ENCODE measurements around the gene GPRC5C. TPM values are rescaled to one million over a fixed set of nuclear protein-coding genes. Genes with fewer than 3 reads are reported as not detected.

The GPRC5C gene
- total and polyA plus RNA-seq, 2 of the 13 experiments (the other 11 are each of a cell fraction or from before 2014, with no cell fraction given), result 85.6 to 300 TPM

DNA sequence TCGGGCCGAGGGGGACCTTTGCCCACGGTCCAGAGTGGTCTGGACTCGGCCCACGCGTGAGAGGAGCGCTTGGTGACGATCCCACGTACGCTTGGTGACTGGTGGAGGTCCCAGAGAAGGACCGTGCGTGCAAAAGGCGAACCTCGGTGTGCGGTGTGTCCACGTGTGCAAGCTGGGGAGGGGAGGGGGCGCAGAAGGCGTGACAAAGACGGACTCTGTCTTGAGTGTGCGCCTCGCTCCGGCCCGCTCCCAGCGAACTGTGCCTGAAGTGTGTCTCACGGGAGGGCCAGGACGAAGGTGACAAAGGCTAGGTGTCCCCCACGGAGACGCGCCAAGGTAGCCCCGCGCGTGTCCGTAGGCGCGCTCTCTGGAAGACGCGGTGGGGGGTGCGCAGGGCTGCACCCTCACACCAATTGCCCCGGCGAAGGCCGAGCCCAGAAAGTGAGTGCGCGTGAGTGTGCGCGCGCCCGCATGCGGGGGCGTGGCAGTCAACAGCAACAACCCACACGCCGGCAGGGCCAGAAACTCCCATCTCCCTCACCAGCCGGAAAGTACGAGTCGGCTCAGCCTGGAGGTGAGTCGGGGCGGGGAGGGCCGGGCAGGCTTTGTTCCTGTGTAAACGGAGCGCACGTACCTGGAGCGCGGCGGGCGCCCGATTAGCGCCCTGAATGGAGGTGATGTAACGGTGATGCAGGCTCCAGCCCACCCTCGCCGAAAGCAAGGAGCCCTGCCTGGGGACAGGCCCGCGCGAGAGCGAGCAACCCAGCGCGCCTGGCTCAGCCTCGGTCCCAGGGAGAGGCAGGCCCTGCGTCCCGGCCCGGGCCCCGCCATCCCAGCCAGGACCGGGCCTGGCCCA lies at the start of gene GPRC5C (continued):
- TF ChIP-seq SAFB2 (CRISPR knock-in tag; IDR thresholded peaks at IDR 0.05; ENCODE audit: borderline replicate concordance, low read depth) (peak; percentile 13), ZNF10 (CRISPR knock-in tag; IDR thresholded peaks at IDR 0.05; ENCODE audit: borderline replicate concordance, low read depth) (no peak), EEA1 (CRISPR knock-in tag; IDR thresholded peaks at IDR 0.05; ENCODE audit: borderline replicate concordance) (peak; percentile 17; the same call in 1 of the 2 replicates), ZC3H13 (CRISPR knock-in tag; IDR thresholded peaks at IDR 0.05) (peak; percentile 97), MLLT10 (CRISPR knock-in tag; IDR thresholded peaks at IDR 0.05) (no peak), ZFP82 (CRISPR knock-in tag; IDR thresholded peaks at IDR 0.05; ENCODE audit: borderline replicate concordance) (no peak), ZBTB1 (CRISPR knock-in tag; IDR thresholded peaks at IDR 0.05; ENCODE audit: borderline replicate concordance) (no peak), PRMT3 (CRISPR knock-in tag; IDR thresholded peaks at IDR 0.05; ENCODE audit: borderline replicate concordance, low read depth) (no peak; the same call in 1 of the 2 replicates), KLF15 (CRISPR knock-in tag; IDR thresholded peaks at IDR 0.05; ENCODE audit: borderline replicate concordance) (no peak; the same call in 1 of the 2 replicates), TAF1 (CRISPR knock-in tag; IDR thresholded peaks at IDR 0.05) (peak; percentile 95), REPIN1 (CRISPR knock-in tag; IDR thresholded peaks at IDR 0.05; ENCODE audit: borderline replicate concordance, low read depth) (peak; percentile 84), REL (CRISPR knock-in tag; conservative IDR thresholded peaks at IDR 0.05) (peak; percentile 86), SMAD9 (CRISPR knock-in tag; IDR thresholded peaks at IDR 0.05) (peak; percentile 51; the same call in 1 of the 2 replicates), TCF12 (IDR thresholded peaks at IDR 0.05) (no peak), TCF12 (CRISPR knock-in tag; IDR thresholded peaks at IDR 0.05) (0 out of 2 replicates have a peak, but pooled peaks have one; percentile 67), HOXA3 (CRISPR knock-in tag; IDR thresholded peaks at IDR 0.05) (peak; percentile 83)
- TF ChIP-seq, protein P1, sequence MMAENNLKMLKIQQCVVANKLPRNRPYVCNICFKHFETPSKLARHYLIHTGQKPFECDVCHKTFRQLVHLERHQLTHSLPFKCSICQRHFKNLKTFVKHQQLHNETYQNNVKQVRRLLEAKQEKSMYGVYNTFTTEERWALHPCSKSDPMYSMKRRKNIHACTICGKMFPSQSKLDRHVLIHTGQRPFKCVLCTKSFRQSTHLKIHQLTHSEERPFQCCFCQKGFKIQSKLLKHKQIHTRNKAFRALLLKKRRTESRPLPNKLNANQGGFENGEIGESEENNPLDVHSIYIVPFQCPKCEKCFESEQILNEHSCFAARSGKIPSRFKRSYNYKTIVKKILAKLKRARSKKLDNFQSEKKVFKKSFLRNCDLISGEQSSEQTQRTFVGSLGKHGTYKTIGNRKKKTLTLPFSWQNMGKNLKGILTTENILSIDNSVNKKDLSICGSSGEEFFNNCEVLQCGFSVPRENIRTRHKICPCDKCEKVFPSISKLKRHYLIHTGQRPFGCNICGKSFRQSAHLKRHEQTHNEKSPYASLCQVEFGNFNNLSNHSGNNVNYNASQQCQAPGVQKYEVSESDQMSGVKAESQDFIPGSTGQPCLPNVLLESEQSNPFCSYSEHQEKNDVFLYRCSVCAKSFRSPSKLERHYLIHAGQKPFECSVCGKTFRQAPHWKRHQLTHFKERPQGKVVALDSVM (CRISPR knock-in tag; IDR thresholded peaks at IDR 0.05), result peak; percentile 56; the same call in 1 of the 2 replicates
- TF ChIP-seq, protein P2, sequence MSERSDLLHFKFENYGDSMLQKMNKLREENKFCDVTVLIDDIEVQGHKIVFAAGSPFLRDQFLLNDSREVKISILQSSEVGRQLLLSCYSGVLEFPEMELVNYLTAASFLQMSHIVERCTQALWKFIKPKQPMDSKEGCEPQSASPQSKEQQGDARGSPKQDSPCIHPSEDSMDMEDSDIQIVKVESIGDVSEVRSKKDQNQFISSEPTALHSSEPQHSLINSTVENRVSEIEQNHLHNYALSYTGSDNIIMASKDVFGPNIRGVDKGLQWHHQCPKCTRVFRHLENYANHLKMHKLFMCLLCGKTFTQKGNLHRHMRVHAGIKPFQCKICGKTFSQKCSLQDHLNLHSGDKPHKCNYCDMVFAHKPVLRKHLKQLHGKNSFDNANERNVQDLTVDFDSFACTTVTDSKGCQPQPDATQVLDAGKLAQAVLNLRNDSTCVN (CRISPR knock-in tag; IDR thresholded peaks at IDR 0.05; ENCODE audit: borderline replicate concordance), result no peak; the same call in 1 of the 2 replicates
- TF ChIP-seq, protein P3, sequence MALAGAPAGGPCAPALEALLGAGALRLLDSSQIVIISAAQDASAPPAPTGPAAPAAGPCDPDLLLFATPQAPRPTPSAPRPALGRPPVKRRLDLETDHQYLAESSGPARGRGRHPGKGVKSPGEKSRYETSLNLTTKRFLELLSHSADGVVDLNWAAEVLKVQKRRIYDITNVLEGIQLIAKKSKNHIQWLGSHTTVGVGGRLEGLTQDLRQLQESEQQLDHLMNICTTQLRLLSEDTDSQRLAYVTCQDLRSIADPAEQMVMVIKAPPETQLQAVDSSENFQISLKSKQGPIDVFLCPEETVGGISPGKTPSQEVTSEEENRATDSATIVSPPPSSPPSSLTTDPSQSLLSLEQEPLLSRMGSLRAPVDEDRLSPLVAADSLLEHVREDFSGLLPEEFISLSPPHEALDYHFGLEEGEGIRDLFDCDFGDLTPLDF (CRISPR knock-in tag; IDR thresholded peaks at IDR 0.05), result no peak; the same call in 1 of the 2 replicates
- TF ChIP-seq, protein P4, sequence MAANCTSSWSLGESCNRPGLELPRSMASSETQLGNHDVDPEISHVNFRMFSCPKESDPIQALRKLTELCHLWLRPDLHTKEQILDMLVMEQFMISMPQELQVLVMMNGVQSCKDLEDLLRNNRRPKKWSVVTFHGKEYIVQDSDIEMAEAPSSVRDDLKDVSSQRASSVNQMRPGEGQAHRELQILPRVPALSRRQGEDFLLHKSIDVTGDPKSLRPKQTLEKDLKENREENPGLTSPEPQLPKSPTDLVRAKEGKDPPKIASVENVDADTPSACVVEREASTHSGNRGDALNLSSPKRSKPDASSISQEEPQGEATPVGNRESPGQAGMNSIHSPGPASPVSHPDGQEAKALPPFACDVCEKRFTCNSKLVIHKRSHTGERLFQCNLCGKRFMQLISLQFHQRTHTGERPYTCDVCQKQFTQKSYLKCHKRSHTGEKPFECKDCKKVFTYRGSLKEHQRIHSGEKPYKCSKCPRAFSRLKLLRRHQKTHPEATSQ (CRISPR knock-in tag; IDR thresholded peaks at IDR 0.05; ENCODE audit: borderline replicate concordance), result peak; percentile 86; the same call in 1 of the 2 replicates
- TF ChIP-seq, protein P5, sequence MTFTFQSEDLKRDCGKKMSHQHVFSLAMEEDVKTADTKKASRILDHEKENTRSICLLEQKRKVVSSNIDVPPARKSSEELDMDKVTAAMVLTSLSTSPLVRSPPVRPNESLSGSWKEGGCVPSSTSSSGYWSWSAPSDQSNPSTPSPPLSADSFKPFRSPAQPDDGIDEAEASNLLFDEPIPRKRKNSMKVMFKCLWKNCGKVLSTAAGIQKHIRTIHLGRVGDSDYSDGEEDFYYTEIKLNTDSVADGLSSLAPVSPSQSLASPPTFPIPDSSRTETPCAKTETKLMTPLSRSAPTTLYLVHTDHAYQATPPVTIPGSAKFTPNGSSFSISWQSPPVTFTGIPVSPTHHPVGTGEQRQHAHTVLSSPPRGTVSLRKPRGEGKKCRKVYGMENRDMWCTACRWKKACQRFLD (CRISPR knock-in tag; IDR thresholded peaks at IDR 0.05; ENCODE audit: borderline replicate concordance), result 0 out of 2 replicates have a peak, but pooled peaks have one; percentile 41

All from HepG2 (cell line).